HG03095 (cell line): ENCODE data around the gene SYCP2L.
A peak's percentile ranks its signal among the peaks of the same experiment; 100 is the strongest.
"Not testable (repeated sequence)": the region's sequence is repeated elsewhere in the genome, so short reads cannot be mapped to it uniquely, and the experiment has no call there.

Source experiments
- ATAC-seq: cut with Tn5 transposase; IDR thresholded peaks from one replicate; pipeline ENCODE4 v1.9.1; 2021; ENCODE audit warnings: moderate library complexity; ENCODE audit not compliant: unreplicated experiment

The SYCP2L gene

GRCh38 chr6:10877871-10878270, 9.0 kb upstream of the SYCP2L start:
- ATAC-seq: no peak

- no peak for ATAC-seq
Observed at GRCh38 chr6:10880366-10880765, 6.5 kb upstream of the SYCP2L start.

GRCh38 chr6:10882253-10882630, 4.6 kb upstream of the SYCP2L start:
- not testable (repeated sequence) for ATAC-seq

- ATAC-seq: no peak
Observed at GRCh38 chr6:10882657-10883171, 4.1 kb upstream of the SYCP2L start.

- no peak for ATAC-seq
Observed at GRCh38 chr6:10883312-10884244, 3.3 kb upstream of the SYCP2L start.

GRCh38 chr6:10884245-10884972, 2.4 kb upstream of the SYCP2L start:
- ATAC-seq: no peak

- ATAC-seq: not testable (repeated sequence)
Observed at GRCh38 chr6:10886365-10886690, 524 bp upstream of the SYCP2L start.

- ATAC-seq: no peak
Observed at GRCh38 chr6:10890151-10890550, 3.3 kb downstream of the SYCP2L start.

- ATAC-seq: no peak
Observed at GRCh38 chr6:10891960-10892359, 5.1 kb downstream of the SYCP2L start.

- no peak for ATAC-seq
Observed at GRCh38 chr6:10894958-10895357, 8.1 kb downstream of the SYCP2L start.

GRCh38 chr6:10896691-10897090, 9.8 kb downstream of the SYCP2L start:
- ATAC-seq: no peak

- ATAC-seq: peak; percentile 96
Observed at GRCh38 chr6:10901770-10902169, 14.9 kb downstream of the SYCP2L start.

- no peak for ATAC-seq
Observed at GRCh38 chr6:10904015-10904414, 17.2 kb downstream of the SYCP2L start.

GRCh38 chr6:10908228-10908627, 21.4 kb downstream of the SYCP2L start:
- ATAC-seq: no peak

- not testable (repeated sequence) for ATAC-seq
Observed at GRCh38 chr6:10919520-10919919, 32.7 kb downstream of the SYCP2L start.

- no peak for ATAC-seq
Observed at GRCh38 chr6:10933126-10933525, 46.3 kb downstream of the SYCP2L start.

- ATAC-seq: no peak
Observed at GRCh38 chr6:10939840-10940239, 53.0 kb downstream of the SYCP2L start.

- no peak for ATAC-seq
Observed at GRCh38 chr6:10945845-10946244, 59.0 kb downstream of the SYCP2L start.

GRCh38 chr6:10947966-10948365, 61.1 kb downstream of the SYCP2L start:
- ATAC-seq: no peak

- ATAC-seq: no peak
Observed at GRCh38 chr6:10949579-10950490, 63.0 kb downstream of the SYCP2L start.
